Common myeloid progenitor, CD34-positive (primary cell): Measurements from ENCODE around the gene GRIK5. TPM values are rescaled to one million over a fixed set of nuclear protein-coding genes. Genes with fewer than 3 reads are reported as not detected.
A peak's percentile ranks its signal among the peaks of the same experiment; 100 is the strongest.

ENCODE experiments used
- CTCF ChIA-PET: fragments of 350-600 bp; sonication (Branson Sonifier 250); formaldehyde crosslinking; loops from one replicate; lab custom pipeline; 2021; ENCODE audit warnings: antibody characterized with exemption; lab: Charles Lee
- POLR2A ChIA-PET: fragments of 350-600 bp; sonication (Branson Sonifier 250); formaldehyde crosslinking; loops from one replicate; lab custom pipeline; 2021; ENCODE audit warnings: antibody characterized with exemption; lab: Charles Lee
- DNase-seq, 3 donors: peaks; one replicate each; pipeline versions ENCODE4 v3.0.0 to v3.0.0-alpha.2; 2013
- H3K27ac ChIP-seq, 2 experiments: 1 replicate in 1 of 2; 2 replicates in 1 of 2; pipeline ENCODE4 v1.7.0; 2013; ENCODE audit warnings: inconsistent platforms in 2 of 2, low read length in 2 of 2, mild to moderate bottlenecking in 2 of 2, low read depth in 1 of 2, moderate library complexity in 1 of 2; ENCODE audit not compliant: severe bottlenecking in 2 of 2, insufficient read depth in 1 of 2, poor library complexity in 1 of 2
- H3K27me3 ChIP-seq, 5 experiments: replicated peaks in 2 of 5; 1 replicate in 3 of 5; 2 replicates in 2 of 5; pipeline versions ENCODE4 v1.6.1 to v1.7.0; 2013; ENCODE audit warnings: low read length in 4 of 5, mild to moderate bottlenecking in 2 of 5, moderate library complexity in 2 of 5, inconsistent platforms in 1 of 5; ENCODE audit not compliant: insufficient read depth in 5 of 5, control insufficient read depth in 4 of 5
- H3K36me3 ChIP-seq, 4 experiments: 1 replicate in 2 of 4; 2 replicates in 2 of 4; pipeline versions ENCODE4 v1.6.1 to v1.7.0; 2013; ENCODE audit warnings: low read length in 3 of 4, control low read depth in 1 of 4, mild to moderate bottlenecking in 1 of 4; ENCODE audit not compliant: control insufficient read depth in 4 of 4, insufficient read depth in 4 of 4
- H3K4me1 ChIP-seq, 4 experiments: 1 replicate in 3 of 4; 2 replicates in 1 of 4; pipeline versions ENCODE4 v1.6.1 to v1.7.1; 2013; ENCODE audit warnings: low read length in 3 of 4, mild to moderate bottlenecking in 3 of 4, control low read depth in 1 of 4, inconsistent platforms in 1 of 4, moderate library complexity in 1 of 4; ENCODE audit not compliant: control insufficient read depth in 4 of 4, insufficient read depth in 4 of 4; ENCODE audit errors: control extremely low read depth in 1 of 4
- H3K4me3 ChIP-seq, 7 experiments: 1 replicate in 4 of 7; 2 replicates in 3 of 7; pipeline versions ENCODE4 v1.5.1 to v1.7.0; 2013; ENCODE audit warnings: mild to moderate bottlenecking in 7 of 7, low read length in 6 of 7, moderate library complexity in 6 of 7, inconsistent platforms in 2 of 7, low read depth in 2 of 7, control low read depth in 1 of 7; ENCODE audit not compliant: insufficient read depth in 4 of 7, control insufficient read depth in 1 of 7; ENCODE audit errors: extremely low read depth in 1 of 7
- H3K9me3 ChIP-seq, 5 experiments: 1 replicate in 4 of 5; 2 replicates in 1 of 5; pipeline versions ENCODE4 v1.6.1 to v1.7.1; 2013; ENCODE audit warnings: low read length in 4 of 5, mild to moderate bottlenecking in 2 of 5, inconsistent platforms in 1 of 5, low read depth in 1 of 5, moderate library complexity in 1 of 5; ENCODE audit not compliant: control insufficient read depth in 4 of 5, insufficient read depth in 2 of 5; ENCODE audit errors: control extremely low read depth in 1 of 5
- WGBS: methylation state at CpG from one replicate; pipeline ENCODE4 v1.1.5; 2013; ENCODE audit not compliant: insufficient coverage; 5-methylcytosine and 5-hydroxymethylcytosine counted together
- polyA plus RNA-seq: library from polyadenylated mRNA; unstranded; fragments of 120-200 nt; gene quantifications from one replicate; pipeline ENCODE4 v1.2.1, GENCODE V29; 2013

The GRIK5 gene
- 24.9 TPM for polyA plus RNA-seq

- WGBS = 0% methylated on average over 12 of the region's 29 CpGs
- Histone ChIP-seq H3K9me3 (no peaks in the 10 kb centered on the region), H3K27me3 (no peaks in the 10 kb centered on the region), H3K27ac (peak within 1 kb of the TSS in 1 of 2 experiments; percentile 34), H3K4me1 (peaks cover 5 to 31% (median 30%) of the 10 kb centered on the region in 4 experiments), H3K36me3 (peaks cover 2 to 11% (median 9%) of the 10 kb centered on the region in 4 experiments), H3K4me3 (peak within 1 kb of the TSS; percentile 35 to 82 (median 70))
- peak in 2 of 3 donors; percentile 29 to 49 for DNase-seq
- POLR2A ChIA-PET = no interaction called here
- CTCF ChIA-PET = no interaction called here
Measured at GRCh38 chr19:42069619-42070351, at the start of gene GRIK5. TSS of gene GRIK5 (minus strand) at chr19:42070206. CDS start at chr19:42065770, 4,436 bp downstream.

GRCh38 chr19:42117076-42117475 is 47.1 kb upstream of the GRIK5 start:
- DNase-seq = no peak
- Histone ChIP-seq H3K9me3 (no peaks in the 10 kb centered on the region), H3K4me1 (peaks cover 10 to 25% (median 19%) of the 10 kb centered on the region in 4 experiments), H3K36me3 (peaks cover 4 to 23% (median 8%) of the 10 kb centered on the region in 4 experiments), H3K27ac (no peak overlapping the region), H3K4me3 (no peak overlapping the region), H3K27me3 (no peaks in the 10 kb centered on the region)
- CTCF ChIA-PET = interaction anchor here (1.8 to 2.6 kb wide), 2 partner anchors 8 to 16 kb away, joined by 7 to 10 read pairs; no protein-coding TSS in a partner anchor
- POLR2A ChIA-PET = no interaction called here
- 93% methylated on average over 6 of the region's 6 CpGs for WGBS

GRCh38 chr19:42116308-42117075 is 46.5 kb upstream of the GRIK5 start:
- DNase-seq = no peak
- Histone ChIP-seq H3K27ac (no peak overlapping the region), H3K9me3 (no peaks in the 10 kb centered on the region), H3K36me3 (peaks cover 4 to 23% (median 8%) of the 10 kb centered on the region in 4 experiments), H3K4me1 (peaks cover 10 to 19% (median 13%) of the 10 kb centered on the region in 4 experiments), H3K4me3 (no peak overlapping the region), H3K27me3 (no peaks in the 10 kb centered on the region)
- CTCF ChIA-PET = interaction anchor here (1.8 to 2.6 kb wide), 2 partner anchors 7 to 15 kb away, joined by 7 to 10 read pairs; no protein-coding TSS in a partner anchor
- 97% methylated on average over 17 of the region's 20 CpGs for WGBS
- POLR2A ChIA-PET = no interaction called here

- Histone ChIP-seq H3K4me1 (peaks cover 3 to 11% (median 5%) of the 10 kb centered on the region in 4 experiments), H3K27ac (no peak overlapping the region), H3K27me3 (no peaks in the 10 kb centered on the region), H3K4me3 (no peak overlapping the region), H3K36me3 (peaks cover 4 to 23% (median 8%) of the 10 kb centered on the region in 4 experiments), H3K9me3 (no peaks in the 10 kb centered on the region)
- ChIA-PET CTCF (interaction anchor here (0.6 to 3.8 kb wide), 6 partner anchors 9 to 24 kb away, joined by 3 to 17 read pairs (median 4); partner anchors contain the start of gene POU2F2), POLR2A (no interaction called here)
- no peak for DNase-seq
- WGBS = 100% methylated on average over 2 of the region's 4 CpGs
Measured at GRCh38 chr19:42115705-42116104, 45.7 kb upstream of the GRIK5 start.

- H3K27ac ChIP-seq = no peak overlapping the region
- peaks cover 0 to 8% (median 2%) of the 10 kb centered on the region in 4 experiments for H3K4me1 ChIP-seq
- POLR2A ChIA-PET = no interaction called here
- CTCF ChIA-PET = interaction anchor here (1.1 to 3.8 kb wide), 5 partner anchors 10 to 24 kb away, joined by 3 to 17 read pairs (median 5); partner anchors contain the start of gene POU2F2
- no peaks in the 10 kb centered on the region for H3K27me3 ChIP-seq
- 100% methylated on average over 4 of the region's 4 CpGs for WGBS
- no peaks in the 10 kb centered on the region for H3K9me3 ChIP-seq
- DNase-seq = no peak
- peaks cover 4 to 23% (median 8%) of the 10 kb centered on the region in 4 experiments for H3K36me3 ChIP-seq
- H3K4me3 ChIP-seq = no peak overlapping the region
Measured at GRCh38 chr19:42115219-42115618, 45.2 kb upstream of the GRIK5 start.

- Histone ChIP-seq H3K4me3 (no peak overlapping the region), H3K27ac (no peak overlapping the region), H3K36me3 (peaks cover 4 to 23% (median 8%) of the 10 kb centered on the region in 4 experiments), H3K4me1 (peaks cover 0 to 8% (median 1%) of the 10 kb centered on the region in 4 experiments), H3K27me3 (no peaks in the 10 kb centered on the region), H3K9me3 (no peaks in the 10 kb centered on the region)
- DNase-seq = no peak
- 85% methylated on average over 6 of the region's 7 CpGs for WGBS
- POLR2A ChIA-PET = no interaction called here
- CTCF ChIA-PET = interaction anchor here (1.1 to 6.9 kb wide), 7 partner anchors 10 to 69 kb away, joined by 3 to 69 read pairs (median 6); partner anchors contain the start of gene POU2F2
Measured at GRCh38 chr19:42114412-42114811, 44.4 kb upstream of the GRIK5 start.
